PC-9 (cell line): ENCODE results near the gene CTXND1.

Experiments
- CTCF ChIP-seq: fragments of 200-600 bp; sonication (generic); conservative IDR thresholded peaks from 2 replicates; pipeline ENCODE4 v1.6.1; 2017; ENCODE audit warnings: mixed run types, antibody characterized with exemption, mild to moderate bottlenecking, moderate library complexity
- EZH2 ChIP-seq: fragments of 200-600 bp; sonication (generic); IDR thresholded peaks from 2 replicates; pipeline ENCODE4 v1.8.0; 2017; ENCODE audit warnings: antibody characterized with exemption, low read depth

- TF ChIP-seq CTCF (no peak), EZH2 (no peak)
Observed at GRCh38 chr15:80202016-80202315, 50.0 kb downstream of the CTXND1 start.
